Lung (tissue), 12 donors: Measurements from ENCODE around the gene ABHD13. TPM values are rescaled to one million over a fixed set of nuclear protein-coding genes. Genes with fewer than 3 reads are reported as not detected.

ENCODE experiments used
- ATAC-seq: fragments of 200-7000 bp; cut with Tn5 transposase; one replicate; pipeline ENCODE4 v1.9.1; 2020; ENCODE audit warnings: moderate number of reproducible peaks; ENCODE audit not compliant: insufficient read depth, low FRiP score
- DNase-seq, 3 donors: peaks; one replicate each; pipeline ENCODE4 v3.0.0-alpha.2; 2013 to 2017
- H3K27ac ChIP-seq, 2 donors: one replicate each; pipeline ENCODE4 v1.5.1; 2013; ENCODE audit warnings: mild to moderate bottlenecking in 2 of 2, moderate library complexity in 2 of 2, control low read depth in 1 of 2, inconsistent platforms in 1 of 2, low read depth in 1 of 2, low read length in 1 of 2
- H3K27me3 ChIP-seq, 3 donors: one replicate each; pipeline ENCODE4 v1.5.1; 2013; ENCODE audit warnings: low read length in 2 of 3; ENCODE audit not compliant: control insufficient read depth in 3 of 3, insufficient read depth in 3 of 3
- H3K36me3 ChIP-seq, 4 donors: one replicate each; pipeline ENCODE4 v1.5.1; 2013; ENCODE audit warnings: low read length in 4 of 4, mild to moderate bottlenecking in 1 of 4, moderate library complexity in 1 of 4; ENCODE audit not compliant: control insufficient read depth in 4 of 4, insufficient read depth in 4 of 4
- H3K4me1 ChIP-seq, 5 donors: one replicate each; pipeline ENCODE4 v1.5.1; 2013; ENCODE audit warnings: low read length in 5 of 5, mild to moderate bottlenecking in 2 of 5, moderate library complexity in 1 of 5; ENCODE audit not compliant: control insufficient read depth in 5 of 5, insufficient read depth in 5 of 5
- H3K4me3 ChIP-seq: one replicate; pipeline ENCODE4 v1.5.1; 2013; ENCODE audit warnings: mild to moderate bottlenecking, control low read depth, moderate library complexity
- H3K9ac ChIP-seq, 2 donors: one replicate each; pipeline ENCODE4 v1.5.1; 2013; ENCODE audit warnings: low read length in 2 of 2, control low read depth in 1 of 2; ENCODE audit not compliant: insufficient read depth in 1 of 2
- H3K9me3 ChIP-seq, 4 donors: one replicate each; pipeline ENCODE4 v1.5.1; 2013; ENCODE audit warnings: low read length in 3 of 4, mild to moderate bottlenecking in 1 of 4, moderate library complexity in 1 of 4; ENCODE audit not compliant: control insufficient read depth in 4 of 4, insufficient read depth in 3 of 4
- WGBS, 2 donors: extraction: QIAGEN DNeasy Blood & Tissue Kit; methylation state at CpG; one replicate each; pipeline ENCODE4 v1.1.7; 2013; 5-methylcytosine and 5-hydroxymethylcytosine counted together
- polyA plus RNA-seq, 2 donors: library from polyadenylated mRNA; stranded (reverse); fragments of 200-250 nt; gene quantifications; one replicate each; pipeline ENCODE4 v1.2.1, GENCODE V29; 2013
- total RNA-seq, 2 donors: library from RNA; depleted of rRNA in 1 of 2; stranded (reverse); fragments of >200 nt in 1 of 2; gene quantifications; one replicate each; pipeline ENCODE4 v1.2.1, GENCODE V29; 2014 to 2021
- TF ChIP-seq, protein P1 (sequence below): IDR thresholded peaks from 2 replicates; pipeline ENCODE4 v1.5.1; 2012; ENCODE audit warnings: mild to moderate bottlenecking; ENCODE audit errors: control extremely low read depth, extremely low read depth
- donor health status: control.
- donor health status: control.
- donor health status: Bipolar disorder and iron deficiency.
- donor health status: healthy.
- donor health status: DM: yes; HTN: yes; CAD: no.

ABHD13 gene
- total and polyA plus RNA-seq, 4 donors, result 4.7 to 17.5 (median 8.3) TPM

- no peaks in the 10 kb centered on the region for H3K27me3 ChIP-seq
- 18 to 20% methylated on average over 1 of the region's 1 CpG for WGBS, 2 donors
- no peak overlapping the region for H3K9ac ChIP-seq
- no peak for DNase-seq
- no peaks in the 10 kb centered on the region for H3K9me3 ChIP-seq
- TF ChIP-seq, protein P1, sequence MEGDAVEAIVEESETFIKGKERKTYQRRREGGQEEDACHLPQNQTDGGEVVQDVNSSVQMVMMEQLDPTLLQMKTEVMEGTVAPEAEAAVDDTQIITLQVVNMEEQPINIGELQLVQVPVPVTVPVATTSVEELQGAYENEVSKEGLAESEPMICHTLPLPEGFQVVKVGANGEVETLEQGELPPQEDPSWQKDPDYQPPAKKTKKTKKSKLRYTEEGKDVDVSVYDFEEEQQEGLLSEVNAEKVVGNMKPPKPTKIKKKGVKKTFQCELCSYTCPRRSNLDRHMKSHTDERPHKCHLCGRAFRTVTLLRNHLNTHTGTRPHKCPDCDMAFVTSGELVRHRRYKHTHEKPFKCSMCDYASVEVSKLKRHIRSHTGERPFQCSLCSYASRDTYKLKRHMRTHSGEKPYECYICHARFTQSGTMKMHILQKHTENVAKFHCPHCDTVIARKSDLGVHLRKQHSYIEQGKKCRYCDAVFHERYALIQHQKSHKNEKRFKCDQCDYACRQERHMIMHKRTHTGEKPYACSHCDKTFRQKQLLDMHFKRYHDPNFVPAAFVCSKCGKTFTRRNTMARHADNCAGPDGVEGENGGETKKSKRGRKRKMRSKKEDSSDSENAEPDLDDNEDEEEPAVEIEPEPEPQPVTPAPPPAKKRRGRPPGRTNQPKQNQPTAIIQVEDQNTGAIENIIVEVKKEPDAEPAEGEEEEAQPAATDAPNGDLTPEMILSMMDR, result no peak
- no peak overlapping the region for H3K4me3 ChIP-seq
- H3K36me3 ChIP-seq, result peaks cover 0 to 12% (median 0%) of the 10 kb centered on the region in 4 donors
- no peak overlapping the region for H3K27ac ChIP-seq
- H3K4me1 ChIP-seq, result peaks cover 0 to 24% (median 7%) of the 10 kb centered on the region in 5 donors
- no peak for ATAC-seq
Measured at GRCh38 chr13:108226184-108226583, 8.0 kb downstream of the ABHD13 start.

- peaks cover 0 to 12% (median 0%) of the 10 kb centered on the region in 4 donors for H3K36me3 ChIP-seq
- no peak overlapping the region for H3K27ac ChIP-seq
- 84 to 86% methylated on average over 1 of the region's 1 CpG for WGBS, 2 donors
- no peaks in the 10 kb centered on the region for H3K9me3 ChIP-seq
- H3K4me3 ChIP-seq, result no peak overlapping the region
- H3K27me3 ChIP-seq, result no peaks in the 10 kb centered on the region
- peaks cover 0 to 24% (median 7%) of the 10 kb centered on the region in 5 donors for H3K4me1 ChIP-seq
- TF ChIP-seq, protein P1, result peak; percentile 57
- ATAC-seq, result no peak
- DNase-seq, result peak in 2 of 3 donors; percentile 66
- H3K9ac ChIP-seq, result no peak overlapping the region
Measured at GRCh38 chr13:108227651-108228272, 9.6 kb downstream of the ABHD13 start.

GRCh38 chr13:108230377-108230776, 12.2 kb downstream of the ABHD13 start:
- Histone ChIP-seq H3K4me3 (no peak overlapping the region), H3K27ac (no peak overlapping the region), H3K36me3 (peaks cover 0 to 9% (median 0%) of the 10 kb centered on the region in 4 donors), H3K27me3 (no peaks in the 10 kb centered on the region), H3K9me3 (no peaks in the 10 kb centered on the region), H3K4me1 (peaks cover 0 to 11% (median 3%) of the 10 kb centered on the region in 5 donors), H3K9ac (no peak overlapping the region)
- TF ChIP-seq, protein P1, result no peak
- ATAC-seq (no peak), DNase-seq (no peak)

DNA sequence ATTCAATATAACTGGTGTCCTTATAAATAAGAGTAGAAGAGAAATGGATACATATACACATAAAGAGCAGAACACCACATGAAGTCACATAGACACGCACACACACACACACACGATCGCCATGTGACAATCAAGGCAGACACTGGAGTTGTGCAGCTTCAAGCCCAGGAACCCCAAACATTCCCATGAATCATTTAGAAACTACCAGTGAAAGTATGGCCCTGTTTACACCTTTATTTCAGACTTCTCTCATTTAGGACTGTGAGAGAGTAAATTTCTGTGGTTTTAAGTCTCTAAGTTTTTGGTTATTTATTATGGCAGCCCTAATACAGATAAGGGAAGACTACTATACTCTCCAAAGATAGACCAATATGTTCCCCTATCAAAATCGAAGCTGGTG, 31.0 kb downstream of the ABHD13 start:
- Histone ChIP-seq H3K27me3 (no peaks in the 10 kb centered on the region), H3K4me3 (no peak overlapping the region), H3K9ac (no peak overlapping the region), H3K9me3 (peaks cover 0 to 6% (median 1%) of the 10 kb centered on the region in 4 donors), H3K27ac (no peak overlapping the region), H3K4me1 (no peaks in the 10 kb centered on the region), H3K36me3 (no peaks in the 10 kb centered on the region)
- ATAC-seq (no peak), DNase-seq (no peak)
- 71 to 73% methylated on average over 4 of the region's 4 CpGs for WGBS, 2 donors
- TF ChIP-seq, protein P1, result no peak
